GM12878 (cell line): ENCODE data around the gene HOMER2. TPM values are rescaled to one million over a fixed set of nuclear protein-coding genes. Genes with fewer than 3 reads are reported as not detected.

Experiments
- ATAC-seq: fragments of 200-7000 bp; cut with Tn5 transposase; 3 replicates; pipeline ENCODE4 v1.9.1; 2020; ENCODE audit warnings: mild to moderate bottlenecking, moderate library complexity
- BruUV-seq: library from RNA; stranded (reverse); fragments of 400-500 nt; replicated peaks from 2 replicates; lab custom pipeline; 2021; lab: Mats Ljungman, UMichigan
- CTCF ChIA-PET: fragments of 300-600 bp; sonication (Branson Sonifier 250); formaldehyde crosslinking; extraction: SDS; loops from one replicate; lab custom pipeline; 2021; ENCODE audit warnings: inconsistent platforms; lab: Yijun Ruan, JAX
- POLR2A ChIA-PET: fragments of 350-600 bp; formaldehyde crosslinking; extraction: SDS; loops from one replicate; lab custom pipeline; 2021; ENCODE audit warnings: inconsistent platforms; lab: Charles Lee
- RAD21 ChIA-PET: fragments of 300-600 bp; sonication (Branson Sonifier 250); formaldehyde crosslinking; loops from one replicate; lab custom pipeline; 2023; ENCODE audit warnings: antibody characterized with exemption; ENCODE audit not compliant: unreplicated experiment; lab: Charles Lee
- SMC1A ChIA-PET: fragments of 300-600 bp; sonication (Branson Sonifier 250); formaldehyde crosslinking; loops from one replicate; lab custom pipeline; 2023; ENCODE audit not compliant: unreplicated experiment, uncharacterized antibody; lab: Charles Lee
- DNase-seq: peaks from one replicate; pipeline ENCODE4 v3.0.0-alpha.2; 2011; ENCODE audit warnings: low read depth, low spot score
- FAIRE-seq: peaks from 3 replicates; lab custom pipeline; 2011; peaks lifted over from hg19 to GRCh38; lab: Jason Lieb, UNC
- H2AFZ ChIP-seq: 2 replicates; pipeline ENCODE4 v1.6.0; 2011; ENCODE audit warnings: low read depth, low read length, control low read depth; ENCODE audit not compliant: control insufficient read depth
- H3K27ac ChIP-seq: 2 replicates; pipeline ENCODE4 v1.5.1; 2011; ENCODE audit warnings: control low read depth; ENCODE audit not compliant: control insufficient read depth, insufficient read depth
- H3K27me3 ChIP-seq, 2 experiments: replicated peaks in 1 of 2; 2 replicates each; pipeline versions ENCODE4 v1.6.0 to v1.6.1; 2011; ENCODE audit warnings: low read length in 1 of 2; ENCODE audit not compliant: control insufficient read depth in 2 of 2, insufficient read depth in 2 of 2
- H3K36me3 ChIP-seq, 2 experiments: 2 replicates each; pipeline ENCODE4 v1.5.1; 2011; ENCODE audit warnings: low read length in 1 of 2; ENCODE audit not compliant: control insufficient read depth in 2 of 2, insufficient read depth in 2 of 2
- H3K4me1 ChIP-seq: 2 replicates; pipeline ENCODE4 v1.6.1; 2011; ENCODE audit warnings: mild to moderate bottlenecking, low read length, moderate library complexity, mixed read lengths; ENCODE audit not compliant: control insufficient read depth, insufficient read depth
- H3K4me2 ChIP-seq: 2 replicates; pipeline ENCODE4 v1.6.0; 2011; ENCODE audit warnings: control low read depth; ENCODE audit not compliant: control insufficient read depth, insufficient read depth
- H3K4me3 ChIP-seq: fragments of 200-600 bp; sonication (generic); 2 replicates; pipeline ENCODE4 v1.5.1; 2016
- H3K79me2 ChIP-seq: 2 replicates; pipeline ENCODE4 v1.6.0; 2011; ENCODE audit warnings: low read length; ENCODE audit not compliant: control insufficient read depth, insufficient read depth
- H3K9ac ChIP-seq: 2 replicates; pipeline ENCODE4 v1.8.0; 2011; ENCODE audit warnings: low read length, control low read depth, mixed read lengths; ENCODE audit not compliant: control insufficient read depth, insufficient read depth
- H3K9me3 ChIP-seq: replicated peaks from 3 replicates; pipeline ENCODE4 v1.5.1; 2011; ENCODE audit warnings: mild to moderate bottlenecking, low read length; ENCODE audit not compliant: control insufficient read depth, insufficient read depth
- H4K20me1 ChIP-seq: 2 replicates; pipeline ENCODE4 v1.6.0; 2011; ENCODE audit not compliant: control insufficient read depth, insufficient read depth
- ATF3 ChIP-seq: IDR thresholded peaks from 2 replicates; pipeline ENCODE4 v1.6.1; 2011; ENCODE audit warnings: low read depth, mild to moderate bottlenecking, low read length, moderate library complexity, borderline replicate concordance; ENCODE audit errors: extremely low read depth
- BCLAF1 ChIP-seq: fragments of 450-650 bp; IDR thresholded peaks from 2 replicates; pipeline ENCODE4 v1.6.1; 2017; ENCODE audit warnings: antibody characterized with exemption, mild to moderate bottlenecking, moderate library complexity
- ELK1 ChIP-seq: IDR thresholded peaks from 2 replicates; pipeline ENCODE4 v1.6.1; 2012; ENCODE audit warnings: low read depth, low read length, improper control_type of control experiment
- KAT2A ChIP-seq: conservative IDR thresholded peaks from 2 replicates; pipeline ENCODE4 v1.6.1; 2011; ENCODE audit warnings: low read depth, low read length; ENCODE audit not compliant: control insufficient read depth
- MEF2B ChIP-seq: fragments of 450-650 bp; IDR thresholded peaks from 2 replicates; pipeline ENCODE4 v1.6.1; 2018; ENCODE audit warnings: mild to moderate bottlenecking, moderate library complexity; ENCODE audit not compliant: partially characterized antibody, poor library complexity, severe bottlenecking
- MTA2 ChIP-seq: fragments of 450-650 bp; IDR thresholded peaks from 2 replicates; pipeline ENCODE4 v1.6.1; 2016; ENCODE audit warnings: low read depth, mild to moderate bottlenecking, moderate library complexity
- PAX5 ChIP-seq: IDR thresholded peaks from 2 replicates; pipeline ENCODE4 v1.6.1; 2011; ENCODE audit warnings: low read depth, low read length, borderline replicate concordance
- POLR2AphosphoS2 ChIP-seq: IDR thresholded peaks from 2 replicates; pipeline ENCODE4 v1.6.1; 2011; ENCODE audit warnings: low read depth, mild to moderate bottlenecking, low read length, improper control_type of control experiment, moderate library complexity
- RBBP5 ChIP-seq: fragments of 200-600 bp; sonication (generic); conservative IDR thresholded peaks from 2 replicates; pipeline ENCODE4 v1.6.1; 2016
- RCOR1 ChIP-seq: conservative IDR thresholded peaks from 2 replicates; pipeline ENCODE4 v1.6.1; 2012; ENCODE audit warnings: low read depth, low read length, improper control_type of control experiment
- RUNX3 ChIP-seq: IDR thresholded peaks from 2 replicates; pipeline ENCODE4 v1.6.1; 2012; ENCODE audit warnings: low read length, inconsistent platforms
- SMAD1 ChIP-seq: fragments of 450-650 bp; IDR thresholded peaks from 2 replicates; pipeline ENCODE4 v1.6.1; 2018; ENCODE audit warnings: mild to moderate bottlenecking, low read depth; ENCODE audit not compliant: partially characterized antibody
- SPI1 ChIP-seq: IDR thresholded peaks from 2 replicates; pipeline ENCODE4 v1.6.1; 2011; ENCODE audit warnings: low read depth, mild to moderate bottlenecking, low read length, moderate library complexity, borderline replicate concordance; ENCODE audit not compliant: insufficient read depth
- TCF7 ChIP-seq: IDR thresholded peaks from 2 replicates; pipeline ENCODE4 v1.6.1; 2014; ENCODE audit warnings: antibody characterized with exemption, borderline replicate concordance
- ZNF207 ChIP-seq: fragments of 450-650 bp; IDR thresholded peaks from 2 replicates; pipeline ENCODE4 v1.6.1; 2014; ENCODE audit warnings: antibody characterized with exemption, mild to moderate bottlenecking, borderline replicate concordance
- in situ Hi-C: fragments of 300-500 bp; cut with MboI; formaldehyde crosslinking; loops from 9 replicates; pipeline ENCODE4 v1.14.3; 2018; ENCODE audit warnings: mixed read lengths
- intact Hi-C: fragments of 100-400 bp; cut with micrococcal nuclease; formaldehyde crosslinking; loops from one replicate; pipeline ENCODE4 v1.14.2; 2022; ENCODE audit not compliant: unreplicated experiment
- polyA plus RNA-seq, 11 experiments: library from polyadenylated mRNA; depleted of rRNA in 4 of 11; unstranded in 6 of 11; stranded (reverse) in 5 of 11; fragments of >200 nt; fragmentation: Nextera tagmentation in 4 of 11; fragmentation: Illumina TruSeq in 1 of 11; extraction: Ambion mirVana in 4 of 11; extraction: Trizol in 1 of 11; gene quantifications; 1 replicate in 1 of 11; 2 replicates in 10 of 11; pipeline versions ENCODE4 v1.2.1 to v1.2.3, GENCODE V29; 2011 to 2016; ENCODE audit warnings: inconsistent platforms in 2 of 11, missing spikeins in 2 of 11, low read depth in 1 of 11
- total RNA-seq, 4 experiments: library from RNA; depleted of rRNA in 3 of 4; stranded (reverse); fragments of >200 nt in 3 of 4; fragmentation: Illumina TruSeq in 1 of 4; extraction: Trizol in 1 of 4; gene quantifications; 2 replicates each; pipeline versions ENCODE4 v1.2.1 to v1.2.3, GENCODE V29; 2013 to 2021

HOMER2 gene
- total and polyA plus RNA-seq, 10 of the 15 experiments (the other 5 are each of a cell fraction or from before 2014, with no cell fraction given), result 0.60 to 5.0 (median 1.8) TPM

- DNase-seq (no peak), FAIRE-seq (no peak), ATAC-seq (no peak)
- Histone ChIP-seq H3K79me2 (no peaks in the 10 kb centered on the region; the same call in none of the 2 replicates), H3K36me3 (peaks cover 2 to 25% of the 10 kb centered on the region in 2 experiments), H3K4me3 (no peak overlapping the region), H3K9ac (no peak overlapping the region), H4K20me1 (no peaks in the 10 kb centered on the region), H3K27ac (no peak overlapping the region), H3K27me3 (no peaks in the 10 kb centered on the region), H3K4me2 (no peak overlapping the region), H3K9me3 (no peaks in the 10 kb centered on the region), H3K4me1 (no peaks in the 10 kb centered on the region), H2AFZ (no peak overlapping the region)
- intact Hi-C loops (no loop called here), in situ Hi-C loops (no loop called here)
- no TSS peak for BruUV-seq
- ChIA-PET CTCF (no interaction called here), RAD21 (no interaction called here), SMC1A (no interaction called here), POLR2A (no interaction called here)
- TF ChIP-seq PAX5, result no peak
- no peak for TF ChIP-seq POLR2AphosphoS2
- TF ChIP-seq SMAD1, result no peak
- no peak for TF ChIP-seq RUNX3
- no peak for TF ChIP-seq RBBP5
- no peak for TF ChIP-seq ZNF207
- no peak for TF ChIP-seq MTA2
- no peak for TF ChIP-seq RCOR1
- TF ChIP-seq BCLAF1, result no peak
- no peak for TF ChIP-seq ATF3
- TF ChIP-seq ELK1, result no peak
- no peak for TF ChIP-seq KAT2A
- TF ChIP-seq MEF2B, result no peak
- no peak for TF ChIP-seq TCF7
- no peak for TF ChIP-seq SPI1
These were observed 132.4 kb downstream of the HOMER2 start for GRCh38 chr15:82820128-82820527.
